Measurements from ENCODE around the gene PRLH. TPM values are rescaled to one million over a fixed set of nuclear protein-coding genes. Genes with fewer than 3 reads are reported as not detected.
A peak's percentile ranks its signal among the peaks of the same experiment; 100 is the strongest.

PRLH gene
- total and polyA plus RNA-seq, 4 donors: not detected

DNA sequence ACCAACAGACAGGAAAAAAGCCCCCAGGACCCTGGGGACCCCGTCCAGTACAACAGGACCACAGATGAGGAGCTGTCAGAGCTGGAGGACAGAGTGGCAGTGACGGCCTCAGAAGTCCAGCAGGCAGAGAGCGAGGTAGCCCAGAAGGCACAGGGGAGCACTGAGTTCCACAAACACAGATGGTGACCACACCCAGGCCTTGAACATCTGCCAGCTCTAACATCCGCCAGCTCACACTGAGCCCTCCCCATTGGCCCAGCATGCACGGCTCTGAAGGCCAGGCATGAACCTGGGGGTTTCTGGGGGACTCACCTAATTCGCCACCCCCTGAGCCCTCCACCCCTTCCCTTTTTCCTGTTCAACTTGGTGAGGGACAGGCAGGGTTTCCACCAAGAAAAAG lies 25.6 kb upstream of the PRLH start:
- H3K9ac ChIP-seq (ENCODE audit: low read depth in 1 of 2, low read length in 2 of 2): no peak overlapping the region
- TF ChIP-seq NR2F2 (IDR thresholded peaks at IDR 0.05) (no peak), SP1 (IDR thresholded peaks at IDR 0.05) (no peak), YY1 (IDR thresholded peaks at IDR 0.05) (no peak), EGR1 (IDR thresholded peaks at IDR 0.05; ENCODE audit: low read depth in 2 of 2) (no peak), HNF4A (conservative IDR thresholded peaks at IDR 0.05) (no peak), FOXA1 (IDR thresholded peaks at IDR 0.05) (no peak), RAD21 (IDR thresholded peaks at IDR 0.05) (no peak), GABPA (IDR thresholded peaks at IDR 0.05 in 1 of 2, conservative IDR thresholded peaks at IDR 0.05 in 1 of 2) (no peak), HNF4G (IDR thresholded peaks at IDR 0.05) (no peak), FOXA2 (IDR thresholded peaks at IDR 0.05) (no peak), JUND (IDR thresholded peaks at IDR 0.05) (no peak), RXRA (IDR thresholded peaks at IDR 0.05) (no peak)
- TF ChIP-seq, protein P1, sequence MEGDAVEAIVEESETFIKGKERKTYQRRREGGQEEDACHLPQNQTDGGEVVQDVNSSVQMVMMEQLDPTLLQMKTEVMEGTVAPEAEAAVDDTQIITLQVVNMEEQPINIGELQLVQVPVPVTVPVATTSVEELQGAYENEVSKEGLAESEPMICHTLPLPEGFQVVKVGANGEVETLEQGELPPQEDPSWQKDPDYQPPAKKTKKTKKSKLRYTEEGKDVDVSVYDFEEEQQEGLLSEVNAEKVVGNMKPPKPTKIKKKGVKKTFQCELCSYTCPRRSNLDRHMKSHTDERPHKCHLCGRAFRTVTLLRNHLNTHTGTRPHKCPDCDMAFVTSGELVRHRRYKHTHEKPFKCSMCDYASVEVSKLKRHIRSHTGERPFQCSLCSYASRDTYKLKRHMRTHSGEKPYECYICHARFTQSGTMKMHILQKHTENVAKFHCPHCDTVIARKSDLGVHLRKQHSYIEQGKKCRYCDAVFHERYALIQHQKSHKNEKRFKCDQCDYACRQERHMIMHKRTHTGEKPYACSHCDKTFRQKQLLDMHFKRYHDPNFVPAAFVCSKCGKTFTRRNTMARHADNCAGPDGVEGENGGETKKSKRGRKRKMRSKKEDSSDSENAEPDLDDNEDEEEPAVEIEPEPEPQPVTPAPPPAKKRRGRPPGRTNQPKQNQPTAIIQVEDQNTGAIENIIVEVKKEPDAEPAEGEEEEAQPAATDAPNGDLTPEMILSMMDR (IDR thresholded peaks at IDR 0.05; ENCODE audit: low read depth, low read length, missing input control): no peak
- TF ChIP-seq, protein P2, sequence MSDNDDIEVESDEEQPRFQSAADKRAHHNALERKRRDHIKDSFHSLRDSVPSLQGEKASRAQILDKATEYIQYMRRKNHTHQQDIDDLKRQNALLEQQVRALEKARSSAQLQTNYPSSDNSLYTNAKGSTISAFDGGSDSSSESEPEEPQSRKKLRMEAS (IDR thresholded peaks at IDR 0.05): no peak
- TF ChIP-seq, protein P3, sequence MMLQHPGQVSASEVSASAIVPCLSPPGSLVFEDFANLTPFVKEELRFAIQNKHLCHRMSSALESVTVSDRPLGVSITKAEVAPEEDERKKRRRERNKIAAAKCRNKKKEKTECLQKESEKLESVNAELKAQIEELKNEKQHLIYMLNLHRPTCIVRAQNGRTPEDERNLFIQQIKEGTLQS (IDR thresholded peaks at IDR 0.05): no peak
- TF ChIP-seq, protein P4, sequence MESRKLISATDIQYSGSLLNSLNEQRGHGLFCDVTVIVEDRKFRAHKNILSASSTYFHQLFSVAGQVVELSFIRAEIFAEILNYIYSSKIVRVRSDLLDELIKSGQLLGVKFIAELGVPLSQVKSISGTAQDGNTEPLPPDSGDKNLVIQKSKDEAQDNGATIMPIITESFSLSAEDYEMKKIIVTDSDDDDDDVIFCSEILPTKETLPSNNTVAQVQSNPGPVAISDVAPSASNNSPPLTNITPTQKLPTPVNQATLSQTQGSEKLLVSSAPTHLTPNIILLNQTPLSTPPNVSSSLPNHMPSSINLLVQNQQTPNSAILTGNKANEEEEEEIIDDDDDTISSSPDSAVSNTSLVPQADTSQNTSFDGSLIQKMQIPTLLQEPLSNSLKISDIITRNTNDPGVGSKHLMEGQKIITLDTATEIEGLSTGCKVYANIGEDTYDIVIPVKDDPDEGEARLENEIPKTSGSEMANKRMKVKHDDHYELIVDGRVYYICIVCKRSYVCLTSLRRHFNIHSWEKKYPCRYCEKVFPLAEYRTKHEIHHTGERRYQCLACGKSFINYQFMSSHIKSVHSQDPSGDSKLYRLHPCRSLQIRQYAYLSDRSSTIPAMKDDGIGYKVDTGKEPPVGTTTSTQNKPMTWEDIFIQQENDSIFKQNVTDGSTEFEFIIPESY (IDR thresholded peaks at IDR 0.05): no peak
- TF ChIP-seq, protein P5, sequence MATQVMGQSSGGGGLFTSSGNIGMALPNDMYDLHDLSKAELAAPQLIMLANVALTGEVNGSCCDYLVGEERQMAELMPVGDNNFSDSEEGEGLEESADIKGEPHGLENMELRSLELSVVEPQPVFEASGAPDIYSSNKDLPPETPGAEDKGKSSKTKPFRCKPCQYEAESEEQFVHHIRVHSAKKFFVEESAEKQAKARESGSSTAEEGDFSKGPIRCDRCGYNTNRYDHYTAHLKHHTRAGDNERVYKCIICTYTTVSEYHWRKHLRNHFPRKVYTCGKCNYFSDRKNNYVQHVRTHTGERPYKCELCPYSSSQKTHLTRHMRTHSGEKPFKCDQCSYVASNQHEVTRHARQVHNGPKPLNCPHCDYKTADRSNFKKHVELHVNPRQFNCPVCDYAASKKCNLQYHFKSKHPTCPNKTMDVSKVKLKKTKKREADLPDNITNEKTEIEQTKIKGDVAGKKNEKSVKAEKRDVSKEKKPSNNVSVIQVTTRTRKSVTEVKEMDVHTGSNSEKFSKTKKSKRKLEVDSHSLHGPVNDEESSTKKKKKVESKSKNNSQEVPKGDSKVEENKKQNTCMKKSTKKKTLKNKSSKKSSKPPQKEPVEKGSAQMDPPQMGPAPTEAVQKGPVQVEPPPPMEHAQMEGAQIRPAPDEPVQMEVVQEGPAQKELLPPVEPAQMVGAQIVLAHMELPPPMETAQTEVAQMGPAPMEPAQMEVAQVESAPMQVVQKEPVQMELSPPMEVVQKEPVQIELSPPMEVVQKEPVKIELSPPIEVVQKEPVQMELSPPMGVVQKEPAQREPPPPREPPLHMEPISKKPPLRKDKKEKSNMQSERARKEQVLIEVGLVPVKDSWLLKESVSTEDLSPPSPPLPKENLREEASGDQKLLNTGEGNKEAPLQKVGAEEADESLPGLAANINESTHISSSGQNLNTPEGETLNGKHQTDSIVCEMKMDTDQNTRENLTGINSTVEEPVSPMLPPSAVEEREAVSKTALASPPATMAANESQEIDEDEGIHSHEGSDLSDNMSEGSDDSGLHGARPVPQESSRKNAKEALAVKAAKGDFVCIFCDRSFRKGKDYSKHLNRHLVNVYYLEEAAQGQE (IDR thresholded peaks at IDR 0.05): no peak
- DNase-seq (ENCODE audit: low spot score): no peak
- H3K4me1 ChIP-seq (ENCODE audit: control insufficient read depth in 4 of 4, insufficient read depth in 4 of 4, low read length in 3 of 4): peaks cover 11 to 31% (median 22%) of the 10 kb centered on the region in 4 donors
- no peaks in the 10 kb centered on the region for H3K9me3 ChIP-seq (ENCODE audit: control insufficient read depth in 4 of 4, low read length in 3 of 4)
- H3K4me3 ChIP-seq (ENCODE audit: low read depth in 1 of 3, low read length in 3 of 3): no peak overlapping the region
- no peaks in the 10 kb centered on the region for H3K27me3 ChIP-seq (ENCODE audit: control insufficient read depth in 4 of 4, insufficient read depth in 4 of 4, low read length in 3 of 4)
- H3K27ac ChIP-seq (ENCODE audit: low read depth in 1 of 2, low read length in 2 of 2): peak overlapping the region; percentile 34 to 69
- peaks cover 0 to 4% (median 0%) of the 10 kb centered on the region in 4 donors for H3K36me3 ChIP-seq (ENCODE audit: control insufficient read depth in 4 of 4, insufficient read depth in 3 of 4, low read depth in 1 of 4, low read length in 3 of 4)
- WGBS: 32% methylated on average over 6 of the region's 6 CpGs

All from liver (tissue), 9 donors.